Measurements from ENCODE around the gene OR5H1. TPM values are rescaled to one million over a fixed set of nuclear protein-coding genes. Genes with fewer than 3 reads are reported as not detected.

The OR5H1 gene
- polyA plus RNA-seq, 1 of the 3 experiments (the other 2 are of a cell fraction), result not detected

- POLR2A ChIA-PET, result no interaction called here
- CTCF ChIA-PET, result no interaction called here
- no peak for DNase-seq
- H3K9me3 ChIP-seq, result no peaks in the 10 kb centered on the region
- no peaks in the 10 kb centered on the region; the same call in 1 of the 2 replicates for H3K9me2 ChIP-seq
- H2AFZ ChIP-seq (ENCODE audit: low read depth), result no peak overlapping the region
- H3K36me3 ChIP-seq (replicated peaks in 1 of 2; ENCODE audit: control insufficient read depth in 1 of 2, insufficient read depth in 2 of 2, low read length in 1 of 2), result no peaks in the 10 kb centered on the region
- no peak overlapping the region for H3K4me3 ChIP-seq (ENCODE audit: low read depth in 2 of 2, low read length in 1 of 2)
- no peak for TF ChIP-seq RCOR1 (IDR thresholded peaks at IDR 0.05; ENCODE audit: low read length)
- TF ChIP-seq CTCF (IDR thresholded peaks at IDR 0.05), result no peak
- no peak for TF ChIP-seq POLR2AphosphoS5 (IDR thresholded peaks at IDR 0.05; ENCODE audit: low read depth, low read length)
- no peak for TF ChIP-seq SIN3A (IDR thresholded peaks at IDR 0.05; ENCODE audit: borderline replicate concordance, low read depth, low read length)
- no peak for TF ChIP-seq RFX5 (IDR thresholded peaks at IDR 0.05; ENCODE audit: low read length)
- TF ChIP-seq PBX3 (IDR thresholded peaks at IDR 0.05), result no peak
- no peak for TF ChIP-seq GABPA (IDR thresholded peaks at IDR 0.05; ENCODE audit: low read depth)
- TF ChIP-seq GATA2 (CRISPR knock-in tag; IDR thresholded peaks at IDR 0.05), result no peak
- no peak for TF ChIP-seq TCF12 (IDR thresholded peaks at IDR 0.05)
- no peak for TF ChIP-seq MXI1 (IDR thresholded peaks at IDR 0.05; ENCODE audit: low read depth, low read length)
- TF ChIP-seq FOSL2 (IDR thresholded peaks at IDR 0.05; ENCODE audit: borderline replicate concordance, low read depth), result no peak
- TF ChIP-seq ELF1 (IDR thresholded peaks at IDR 0.05), result no peak
- no peak for TF ChIP-seq FOXJ3 (CRISPR knock-in tag; IDR thresholded peaks at IDR 0.05)
- TF ChIP-seq RAD21 (IDR thresholded peaks at IDR 0.05; ENCODE audit: low read length), result no peak
- TF ChIP-seq USF1 (IDR thresholded peaks at IDR 0.05; ENCODE audit: borderline replicate concordance, low read depth), result no peak
- no peak for TF ChIP-seq MEF2A (IDR thresholded peaks at IDR 0.05; ENCODE audit: borderline replicate concordance, low read depth)
- no peak for TF ChIP-seq EZH2phosphoT487 (IDR thresholded peaks at IDR 0.05; ENCODE audit: borderline replicate concordance, low read depth)
- TF ChIP-seq IRF3 (IDR thresholded peaks at IDR 0.05; ENCODE audit: low read depth, low read length), result no peak
- no peaks in the 10 kb centered on the region for H3K79me2 ChIP-seq (ENCODE audit: insufficient read depth)
- H3K9ac ChIP-seq, result no peak overlapping the region
- H3F3A ChIP-seq (replicated peaks; ENCODE audit: insufficient read depth), result no peaks in the 10 kb centered on the region
- WGBS (ENCODE audit: low lambda C conversion rate), result 0% methylated on average over 4 of the region's 4 CpGs
- no peaks in the 10 kb centered on the region for H3K4me1 ChIP-seq (ENCODE audit: control insufficient read depth in 1 of 2, insufficient read depth in 2 of 2, low read depth in 1 of 2, low read length in 1 of 2)
- H3K27me3 ChIP-seq (ENCODE audit: insufficient read depth), result no peaks in the 10 kb centered on the region
- no peak overlapping the region for H3K27ac ChIP-seq (ENCODE audit: low read depth in 2 of 2, low read length in 1 of 2)
- no peaks in the 10 kb centered on the region for H4K20me1 ChIP-seq (ENCODE audit: insufficient read depth)
- no peak overlapping the region for H3K4me2 ChIP-seq
Observed at GRCh38 chr3:98109807-98110549, 20.5 kb upstream of the OR5H1 start.

All from SK-N-SH (cell line).